HG03025 (cell line): ENCODE measurements around the gene SUGCT.
"Not testable (repeated sequence)": the region's sequence is repeated elsewhere in the genome, so short reads cannot be mapped to it uniquely, and the experiment has no call there.

Experiments used
- ATAC-seq: cut with Tn5 transposase; IDR thresholded peaks from one replicate; pipeline ENCODE4 v1.9.1; 2021; ENCODE audit warnings: mild to moderate bottlenecking, moderate library complexity; ENCODE audit not compliant: unreplicated experiment, low FRiP score

The SUGCT gene

DNA sequence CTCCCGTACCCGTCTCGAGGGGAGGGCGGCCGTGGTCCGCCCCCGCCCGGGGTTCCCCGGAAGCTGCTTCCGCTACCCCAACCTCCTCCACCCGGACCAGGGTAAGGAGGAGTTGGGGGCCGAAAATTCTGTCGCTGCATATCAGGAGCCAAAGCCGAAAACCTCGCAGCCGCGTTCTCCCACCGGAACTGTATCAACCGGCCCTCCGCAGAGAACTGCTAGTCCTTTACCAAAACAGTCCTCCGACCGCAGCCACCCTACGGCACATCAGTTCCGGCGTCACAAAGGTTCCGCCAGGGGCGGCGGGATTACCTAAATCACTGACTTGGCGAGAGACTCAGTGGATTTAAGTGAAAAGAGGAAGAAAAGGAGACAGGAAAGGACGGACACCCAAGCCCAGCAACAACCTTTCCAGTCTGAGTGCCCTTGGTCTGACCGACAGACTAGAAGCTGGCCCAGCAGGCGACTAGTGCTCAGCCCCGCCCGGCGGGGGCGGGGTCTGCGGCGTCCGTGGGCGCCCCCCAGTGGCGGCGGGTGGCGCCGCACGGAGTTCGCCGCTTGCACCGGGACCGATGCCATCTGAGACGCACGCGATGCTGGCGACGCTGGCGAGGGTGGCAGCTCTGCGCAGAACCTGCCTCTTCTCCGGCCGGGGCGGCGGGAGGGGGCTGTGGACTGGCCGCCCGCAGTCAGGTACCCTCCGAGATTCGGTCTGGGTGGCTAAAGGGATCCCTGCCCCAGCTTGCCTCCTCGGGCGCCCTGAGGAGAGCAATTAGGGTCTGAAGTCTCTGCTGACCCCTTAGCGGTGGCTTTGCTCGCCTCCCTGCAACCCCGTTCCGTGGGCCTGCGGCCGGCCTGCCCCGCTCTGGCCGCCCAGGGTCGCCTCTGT, at the start of gene SUGCT, which contains the start of gene MPLKIP:
SUGCT (plus strand) TSS at position 578 of the 889 bp plus-strand sequence.
MPLKIP (minus strand) TSS at position 195 of the 889 bp plus-strand sequence; CDS start at position 140, 55 bp downstream.
- ATAC-seq: peak; percentile 88

DNA sequence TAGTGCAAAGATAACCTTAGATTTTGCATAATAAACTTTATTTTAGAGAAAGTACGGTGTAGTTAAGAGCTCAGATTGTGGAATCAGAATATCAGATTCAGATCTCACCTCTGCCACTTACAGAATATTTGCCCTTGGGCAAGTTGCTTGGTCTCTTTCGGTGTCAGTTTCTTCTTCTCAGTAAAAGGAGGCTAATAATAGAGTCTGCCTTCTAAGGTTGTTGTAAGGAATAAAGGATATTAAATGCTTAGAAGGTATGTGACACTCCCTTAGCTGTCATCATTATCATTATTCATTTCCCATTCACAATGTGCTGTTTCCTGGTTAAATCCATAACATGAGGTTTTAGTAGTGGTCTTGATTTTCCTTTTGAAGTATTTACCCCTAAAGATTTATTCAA, 42.6 kb upstream of the SUGCT start:
- ATAC-seq: no peak

DNA sequence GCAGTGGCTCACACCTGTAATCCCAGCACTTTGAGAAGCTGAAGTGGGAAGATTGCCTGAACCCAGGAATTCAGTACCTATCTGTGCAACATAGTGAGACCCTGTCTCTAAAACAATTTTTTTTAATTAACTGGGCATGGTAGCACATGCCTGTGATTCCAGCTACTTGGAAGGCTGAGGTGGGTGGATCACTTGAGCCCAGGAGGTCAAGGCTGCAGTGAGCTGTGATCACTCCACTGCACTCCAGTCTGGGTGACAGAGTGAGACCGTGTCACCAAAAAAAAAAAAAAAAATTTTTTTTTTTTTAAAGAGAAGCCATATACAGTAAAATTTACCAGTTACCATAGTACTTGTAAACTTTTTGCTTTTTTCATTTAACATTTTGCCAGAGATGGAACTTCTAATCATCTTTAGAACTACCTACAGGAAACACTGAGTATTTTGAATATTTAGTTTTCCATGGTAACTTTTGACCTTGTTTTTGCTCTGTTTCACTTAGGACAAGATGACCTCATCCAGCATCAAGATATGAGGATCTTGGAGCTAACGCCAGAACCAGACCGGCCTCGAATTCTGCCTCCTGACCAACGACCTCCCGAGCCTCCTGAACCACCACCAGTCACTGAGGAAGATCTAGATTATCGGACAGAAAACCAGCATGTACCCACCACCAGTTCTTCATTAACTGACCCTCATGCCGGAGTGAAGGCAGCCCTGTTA, 41.0 kb upstream of the SUGCT start:
- no peak for ATAC-seq

DNA sequence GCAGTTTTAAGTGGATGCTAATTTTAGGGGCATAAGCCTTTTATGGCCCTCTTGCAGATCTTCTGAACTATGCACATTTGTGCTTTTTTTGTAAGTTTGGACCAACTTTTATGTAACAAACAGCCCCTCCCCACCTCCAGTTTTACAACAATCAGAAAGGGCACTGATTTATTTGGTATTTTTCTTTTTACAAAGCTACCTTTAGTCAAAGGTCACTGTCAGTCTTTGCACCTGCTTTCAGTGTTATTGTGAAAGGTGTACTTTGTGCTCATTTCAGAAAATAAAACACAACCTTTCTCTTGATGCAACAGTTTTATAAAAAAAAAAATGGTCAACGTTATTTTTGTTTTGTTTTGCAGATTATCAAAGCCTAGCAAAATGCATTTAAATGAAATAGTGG, 39.6 kb upstream of the SUGCT start:
- ATAC-seq: no peak

DNA sequence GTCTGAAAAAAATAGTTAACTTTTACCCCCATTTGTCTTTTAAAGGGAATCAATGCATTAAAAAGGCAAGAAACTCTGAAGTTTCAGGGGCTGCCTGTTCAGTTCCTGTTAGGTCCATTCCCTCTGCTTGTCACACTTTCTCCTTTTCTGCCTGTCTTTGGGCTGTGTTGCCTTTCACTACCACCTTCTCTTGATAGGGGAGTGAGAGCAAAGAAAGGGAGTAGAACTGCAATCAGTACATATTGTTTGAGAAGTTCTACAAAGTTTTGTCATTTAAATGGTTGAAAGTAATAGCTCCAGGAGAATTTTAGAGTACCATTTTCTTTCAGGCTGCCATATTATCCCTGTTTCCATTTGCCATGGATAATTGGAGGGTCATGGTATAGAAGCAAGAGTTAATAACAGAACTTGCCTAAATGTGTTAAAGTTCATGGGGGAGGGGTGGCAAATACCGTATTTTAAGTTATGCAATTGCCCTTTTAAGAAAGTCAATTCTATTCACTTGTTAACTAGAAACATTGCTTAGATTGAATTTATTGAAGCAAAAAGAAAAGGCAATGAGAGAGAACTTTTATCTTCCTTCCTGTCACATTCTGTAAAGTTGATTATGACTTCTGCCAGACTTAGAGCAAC, 39.0 kb upstream of the SUGCT start:
- ATAC-seq: no peak

DNA sequence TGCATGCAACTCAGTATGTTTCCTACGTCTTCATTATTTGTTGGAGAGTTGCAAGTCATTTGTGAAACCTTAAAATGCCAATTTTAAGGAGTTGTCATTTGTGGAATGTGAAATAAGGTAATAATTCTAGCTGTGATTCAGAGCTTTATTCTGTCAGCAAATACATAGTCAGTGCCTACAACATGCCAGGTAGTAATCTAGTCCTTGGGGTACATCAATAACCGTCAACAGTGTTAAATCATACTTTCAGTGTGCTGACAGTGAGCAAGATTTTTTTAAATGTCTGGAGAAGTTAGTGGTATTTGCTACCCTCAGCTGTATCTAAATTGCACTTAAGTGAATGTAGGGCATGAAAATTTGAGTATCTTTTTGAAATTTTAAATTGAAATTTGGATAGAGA, 37.1 kb upstream of the SUGCT start:
- ATAC-seq: no peak

DNA sequence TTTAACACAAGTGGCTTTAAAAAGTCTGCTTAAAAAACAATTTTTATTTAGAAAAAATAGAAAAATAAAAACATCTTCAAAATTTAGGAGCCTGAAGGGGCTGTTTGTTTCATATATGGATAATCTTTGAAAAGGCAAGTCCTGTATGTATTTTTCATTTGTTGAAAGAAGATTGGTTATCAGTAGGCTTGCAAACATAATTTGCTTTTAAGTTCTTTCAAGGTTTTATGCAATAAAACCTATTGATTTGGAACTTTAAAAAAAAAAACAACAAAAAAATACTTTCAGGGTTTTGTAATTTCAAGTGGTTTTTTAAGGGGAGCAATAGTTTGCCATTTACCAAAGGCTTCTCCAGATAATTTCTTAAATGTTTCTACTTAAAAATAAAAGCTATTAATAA, 36.0 kb upstream of the SUGCT start:
- no peak for ATAC-seq

DNA sequence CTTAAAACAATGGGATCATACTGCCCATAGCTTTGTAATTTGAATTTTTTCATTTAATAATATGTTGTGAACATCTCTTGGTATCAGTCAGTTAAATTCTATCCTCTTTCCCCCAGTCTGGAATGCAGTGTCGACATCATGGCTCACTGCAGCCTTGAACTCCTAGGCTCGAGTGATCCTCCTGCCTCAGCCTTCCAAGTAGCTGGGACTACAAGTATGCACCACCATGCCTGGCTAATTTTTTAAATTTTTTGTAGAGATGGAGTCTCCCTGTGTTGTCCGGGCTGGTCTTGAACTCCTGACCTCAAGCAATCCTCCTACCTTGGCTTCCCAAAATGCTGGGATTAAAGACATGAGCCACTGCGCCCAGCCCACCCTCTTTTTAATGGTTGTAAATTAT, 35.0 kb upstream of the SUGCT start:
- no peak for ATAC-seq

DNA sequence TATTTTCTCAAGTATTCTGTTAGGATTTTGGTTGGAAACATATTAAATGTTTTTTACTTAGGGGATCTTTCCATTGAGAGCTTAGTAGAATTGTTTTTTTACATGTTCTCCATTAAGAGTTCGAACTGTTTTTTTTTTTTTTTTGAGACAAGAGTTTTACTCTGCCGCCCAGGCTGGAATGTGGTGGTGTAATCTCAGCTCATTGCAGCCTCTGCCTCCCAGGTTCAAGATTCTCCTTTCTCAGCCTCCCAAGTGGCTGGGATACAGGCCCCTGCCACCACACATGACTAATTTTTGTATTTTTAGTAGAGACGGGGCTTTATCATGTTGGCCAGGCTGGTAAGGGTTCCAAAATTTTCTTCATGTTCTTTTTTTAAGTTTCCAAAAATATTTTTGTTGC, 33.6 kb upstream of the SUGCT start:
- ATAC-seq: no peak

DNA sequence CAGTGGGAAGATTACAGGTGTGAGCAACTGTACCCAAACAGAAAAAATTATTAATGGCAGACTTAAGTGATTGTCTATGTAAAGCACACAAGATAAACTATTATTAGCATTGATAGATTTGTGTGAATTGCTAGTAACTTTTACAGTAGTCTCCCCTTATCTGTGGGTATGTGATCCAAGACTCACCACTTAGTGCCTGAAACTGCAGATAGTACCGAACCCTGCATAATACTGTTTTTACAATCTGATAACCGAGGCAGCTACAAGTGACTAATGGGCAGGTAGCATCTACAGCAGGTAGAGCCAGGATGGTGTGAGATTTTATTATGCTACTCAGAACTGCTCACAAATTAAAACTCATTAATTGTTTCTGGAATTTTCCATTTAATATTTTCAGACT, 31.9 kb upstream of the SUGCT start:
- no peak for ATAC-seq

DNA sequence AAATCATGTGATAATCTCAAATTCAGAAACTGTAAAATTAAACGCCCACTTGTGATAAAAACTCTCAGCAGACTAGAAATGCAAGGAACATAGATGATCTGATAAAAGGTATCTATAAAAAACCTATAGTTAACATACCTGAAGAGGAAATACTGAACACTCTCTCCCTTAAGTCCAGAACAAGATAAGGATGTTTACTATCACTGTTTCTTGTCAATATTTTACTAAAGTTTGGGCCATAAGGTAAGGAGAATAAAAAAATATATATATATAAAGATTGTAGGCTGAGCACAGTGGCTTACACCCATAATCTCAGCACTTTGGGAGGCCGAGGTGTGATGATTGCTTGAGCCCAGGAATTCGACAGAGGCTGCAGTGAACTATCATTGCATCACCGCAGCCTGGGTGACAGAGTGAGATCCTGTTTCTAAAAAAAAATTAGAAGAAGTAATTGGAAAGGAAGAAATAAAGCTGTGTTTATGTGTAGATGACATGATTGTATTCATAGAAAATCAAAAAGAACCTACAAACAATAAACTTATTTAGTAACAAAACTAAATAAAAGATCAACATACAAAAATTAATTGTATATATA, 28.8 kb upstream of the SUGCT start:
- ATAC-seq: no peak

DNA sequence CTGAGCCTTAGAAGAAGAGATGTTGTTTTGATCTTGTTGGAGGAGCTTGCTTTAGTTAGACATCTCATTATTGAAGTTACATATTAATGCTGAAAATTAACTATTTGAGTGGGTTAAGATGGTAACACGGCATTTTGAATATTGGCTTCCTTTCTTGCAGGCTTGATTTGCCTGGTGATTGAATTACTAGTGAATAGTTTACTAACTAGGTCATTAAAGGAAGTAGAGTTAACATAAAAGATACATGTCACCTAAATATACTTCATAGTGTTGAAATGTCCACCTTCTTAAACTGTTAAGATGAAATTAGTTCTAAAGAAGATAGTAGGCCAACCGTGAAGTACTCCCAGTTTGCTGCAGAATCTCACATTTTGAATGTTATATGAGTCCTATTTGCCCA, 18.9 kb upstream of the SUGCT start:
- no peak for ATAC-seq

DNA sequence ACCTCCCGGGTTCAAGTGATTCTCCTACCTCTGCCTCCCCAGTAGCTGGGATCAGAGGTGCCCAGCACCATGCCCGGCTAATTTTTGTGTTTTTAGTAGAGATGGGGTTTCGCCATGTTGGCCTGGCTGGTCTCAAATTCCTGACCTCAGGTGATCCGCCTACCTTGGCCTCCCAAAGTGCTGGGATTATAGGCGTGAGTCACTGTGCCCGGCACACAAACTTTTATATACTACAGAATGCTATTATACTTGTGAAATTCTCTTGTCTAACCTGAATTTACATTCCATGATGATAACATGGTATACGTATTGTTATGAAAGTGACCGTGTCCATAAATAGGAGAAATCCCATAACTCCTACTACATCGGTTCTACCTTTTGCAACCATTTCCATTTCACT, 17.6 kb upstream of the SUGCT start:
- ATAC-seq: not testable (repeated sequence)

DNA sequence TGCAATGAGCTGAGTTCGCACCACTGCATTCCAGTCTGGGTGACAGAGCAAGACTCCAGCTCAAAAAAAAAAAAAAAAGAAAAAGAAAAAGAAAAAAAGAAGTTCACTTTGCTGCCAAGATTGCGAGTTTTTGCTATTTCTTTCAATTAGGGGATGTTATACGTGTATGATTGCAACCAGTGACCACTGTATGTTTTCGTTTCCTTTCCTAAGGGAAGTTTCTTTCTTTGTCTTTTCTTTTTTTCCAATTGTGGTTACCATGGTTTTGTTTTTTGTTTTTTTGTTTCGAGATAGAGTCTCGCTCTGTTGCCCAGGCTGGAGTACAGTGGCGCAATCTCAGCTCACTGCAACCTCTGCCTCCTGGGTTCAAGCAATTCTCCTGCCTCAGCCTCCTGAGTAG, 16.6 kb upstream of the SUGCT start:
- ATAC-seq: not testable (repeated sequence)

DNA sequence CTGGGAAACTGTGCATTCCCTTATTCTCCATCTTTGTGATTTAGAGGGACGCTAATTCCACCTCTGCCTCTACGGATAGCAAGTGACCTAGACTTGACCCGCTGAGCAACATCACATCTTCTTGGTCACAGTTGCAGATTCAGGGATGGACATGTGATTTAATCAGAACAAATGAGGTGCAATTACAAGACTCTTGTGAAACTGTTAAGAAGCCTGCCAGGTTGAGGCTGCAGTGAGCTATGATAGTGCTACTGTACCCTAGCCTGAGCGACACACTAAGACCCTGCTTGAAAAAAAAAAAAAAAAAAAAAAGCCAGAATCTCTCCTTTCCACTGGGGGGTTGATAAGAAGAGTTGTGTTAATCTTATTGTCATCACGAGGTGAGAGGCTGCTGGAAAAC, 14.8 kb upstream of the SUGCT start:
- no peak for ATAC-seq

DNA sequence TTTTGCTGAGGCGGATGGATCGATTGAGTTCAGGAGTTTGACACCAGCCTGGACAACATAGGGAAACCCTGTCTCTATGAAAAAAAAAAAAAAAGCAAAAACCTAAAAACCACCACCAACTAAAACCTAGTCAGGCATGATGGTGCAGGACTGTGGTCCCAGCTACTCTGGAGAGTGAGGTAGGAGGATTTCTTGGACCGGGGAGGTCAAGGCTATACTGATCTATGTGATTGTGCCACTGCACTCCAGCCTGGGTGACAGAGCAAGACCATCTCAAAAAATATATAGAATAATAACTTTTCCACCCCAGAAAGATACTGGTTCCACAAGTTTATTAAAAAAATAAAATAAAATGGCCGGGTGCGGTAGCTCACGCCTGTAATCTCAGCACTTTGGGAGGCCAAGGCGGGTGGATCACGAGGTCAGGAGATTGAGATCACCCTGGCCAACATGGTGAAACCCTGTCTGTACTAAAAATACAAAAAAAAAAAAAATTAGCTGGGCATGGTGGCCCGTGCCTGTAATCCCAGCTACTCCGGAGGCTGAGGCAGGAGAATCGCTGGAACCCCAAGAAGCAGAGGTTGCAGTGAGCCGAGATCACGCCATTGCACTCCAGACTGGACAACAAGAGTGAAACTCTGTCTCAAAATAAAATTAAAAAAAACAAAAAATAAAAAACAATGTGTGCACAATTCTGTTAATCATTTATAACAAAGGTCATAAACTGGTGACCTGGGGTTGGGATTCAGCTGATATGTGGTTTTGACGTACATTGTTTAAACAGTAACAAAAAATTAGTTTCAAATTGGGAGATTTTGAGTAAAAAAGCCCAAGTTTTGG, 12.5 kb upstream of the SUGCT start:
- ATAC-seq: not testable (repeated sequence)

DNA sequence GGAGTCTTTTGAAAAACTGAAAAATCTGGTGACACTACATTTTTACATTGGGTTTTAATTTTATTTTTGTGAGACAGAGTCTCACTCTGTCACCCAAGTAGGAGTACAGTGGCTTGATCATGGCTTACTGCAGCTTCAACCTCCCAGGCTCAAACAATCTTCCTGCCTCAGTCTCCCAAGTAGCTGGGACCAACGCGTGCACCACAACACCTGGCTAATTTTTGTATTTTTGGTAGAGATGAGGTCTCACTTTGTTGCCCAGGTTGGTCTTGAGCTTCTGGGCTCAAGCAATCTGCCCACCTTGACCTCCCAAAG, 11.9 kb upstream of the SUGCT start:
- ATAC-seq: no peak

DNA sequence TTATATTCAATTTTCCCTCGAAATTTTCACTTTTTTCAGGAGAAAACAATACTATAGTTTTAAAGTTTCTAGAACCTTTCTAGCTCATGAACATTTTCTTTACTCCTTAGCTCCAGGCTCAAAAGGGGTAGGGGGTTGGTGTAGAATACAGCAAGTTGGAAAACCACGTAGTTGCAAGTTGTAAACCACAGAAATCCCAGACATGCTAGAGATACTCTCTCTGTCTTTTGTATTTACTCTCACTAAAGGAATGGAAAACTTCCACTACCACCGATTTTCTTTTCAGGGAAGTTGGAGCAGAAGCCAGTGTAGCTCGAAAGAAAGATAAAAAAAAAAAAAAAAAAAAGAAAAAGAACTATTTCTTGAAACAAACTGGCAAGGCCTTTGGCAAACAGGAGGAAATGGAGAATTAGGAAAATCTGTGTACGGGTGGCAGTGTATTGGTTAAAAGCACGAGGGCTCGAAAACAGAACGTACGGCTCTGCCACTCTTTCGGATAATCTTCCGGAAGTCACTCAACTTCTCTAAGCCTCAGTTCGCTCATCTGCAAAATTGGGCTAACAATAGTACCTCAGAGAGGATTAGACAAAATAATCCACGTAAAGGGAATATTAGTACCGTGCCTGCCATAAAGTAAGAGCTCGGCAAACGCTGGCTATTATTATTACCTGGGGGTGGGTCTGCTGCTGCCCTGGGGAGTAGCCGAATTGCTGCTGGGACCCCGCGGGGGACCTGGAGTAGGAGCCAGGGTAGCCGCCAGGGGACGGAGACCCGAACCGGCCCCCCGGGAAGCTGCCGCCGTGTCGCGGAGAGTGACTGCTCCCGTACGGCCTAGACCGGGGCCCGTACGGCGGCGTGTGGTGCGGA, 1.0 kb upstream of the SUGCT start:
- peak; percentile 55 for ATAC-seq

DNA sequence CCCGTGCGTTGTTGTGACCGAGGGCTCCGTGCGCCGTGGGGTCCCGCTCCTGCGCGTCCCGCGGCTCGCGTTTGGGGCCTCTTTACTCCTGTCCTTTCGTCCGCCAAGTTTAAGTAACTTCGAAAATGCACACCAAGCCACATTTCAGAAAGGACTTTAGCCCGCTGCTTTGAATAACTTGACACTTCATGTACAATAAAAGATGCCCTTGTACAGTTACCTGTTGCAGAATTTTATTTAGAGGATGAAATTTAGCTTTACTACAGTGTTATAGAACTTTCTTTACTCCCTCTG, 459 bp downstream of the SUGCT start:
- ATAC-seq: no peak
